ENCODE results near the gene RAX2.

Gene RAX2

DNA sequence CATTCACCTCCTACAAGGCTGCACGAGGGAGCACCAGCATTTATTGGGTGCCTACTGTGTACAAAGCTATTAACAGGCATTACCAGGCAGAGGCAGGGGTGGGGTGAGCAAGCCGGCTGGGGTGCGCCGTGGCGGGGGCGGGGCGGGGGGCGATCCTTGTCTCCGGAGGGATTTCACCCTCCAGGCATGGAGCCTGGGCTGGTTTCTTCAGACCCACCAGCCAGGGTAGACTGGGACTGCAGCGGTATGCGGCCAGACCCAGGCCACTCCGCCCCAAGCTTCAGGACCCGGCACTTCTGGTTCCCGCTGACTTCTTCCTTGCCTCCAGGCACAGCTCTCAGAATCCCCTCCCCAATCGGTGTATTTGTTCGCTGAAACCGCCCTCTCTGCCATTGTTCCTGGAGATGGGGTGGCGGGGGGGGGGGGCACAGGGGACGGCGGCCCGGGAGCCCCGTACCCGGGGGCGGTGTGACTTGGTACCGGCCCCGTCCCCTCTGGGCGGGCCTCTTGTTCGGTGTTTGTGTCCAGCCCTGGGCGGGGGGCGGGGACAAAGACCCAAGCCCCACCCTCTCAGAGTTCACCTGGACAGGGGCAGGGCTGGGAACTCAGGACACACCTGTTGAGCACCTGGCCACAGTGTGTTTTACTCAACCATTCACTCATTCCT lies 49.5 kb downstream of the RAX2 start:
- H3K4me3 ChIP-seq (ENCODE audit: low read depth, low read length): no peak overlapping the region
- TF ChIP-seq, protein P1, sequence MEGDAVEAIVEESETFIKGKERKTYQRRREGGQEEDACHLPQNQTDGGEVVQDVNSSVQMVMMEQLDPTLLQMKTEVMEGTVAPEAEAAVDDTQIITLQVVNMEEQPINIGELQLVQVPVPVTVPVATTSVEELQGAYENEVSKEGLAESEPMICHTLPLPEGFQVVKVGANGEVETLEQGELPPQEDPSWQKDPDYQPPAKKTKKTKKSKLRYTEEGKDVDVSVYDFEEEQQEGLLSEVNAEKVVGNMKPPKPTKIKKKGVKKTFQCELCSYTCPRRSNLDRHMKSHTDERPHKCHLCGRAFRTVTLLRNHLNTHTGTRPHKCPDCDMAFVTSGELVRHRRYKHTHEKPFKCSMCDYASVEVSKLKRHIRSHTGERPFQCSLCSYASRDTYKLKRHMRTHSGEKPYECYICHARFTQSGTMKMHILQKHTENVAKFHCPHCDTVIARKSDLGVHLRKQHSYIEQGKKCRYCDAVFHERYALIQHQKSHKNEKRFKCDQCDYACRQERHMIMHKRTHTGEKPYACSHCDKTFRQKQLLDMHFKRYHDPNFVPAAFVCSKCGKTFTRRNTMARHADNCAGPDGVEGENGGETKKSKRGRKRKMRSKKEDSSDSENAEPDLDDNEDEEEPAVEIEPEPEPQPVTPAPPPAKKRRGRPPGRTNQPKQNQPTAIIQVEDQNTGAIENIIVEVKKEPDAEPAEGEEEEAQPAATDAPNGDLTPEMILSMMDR (IDR thresholded peaks at IDR 0.05; ENCODE audit: low read depth, low read length): no peak
- no peak for DNase-seq
- no peaks in the 10 kb centered on the region for H3K4me1 ChIP-seq
- H3K27me3 ChIP-seq: peaks cover 25% of the 10 kb centered on the region
- H3K36me3 ChIP-seq: no peaks in the 10 kb centered on the region
- H3K9me3 ChIP-seq: no peaks in the 10 kb centered on the region

DNA sequence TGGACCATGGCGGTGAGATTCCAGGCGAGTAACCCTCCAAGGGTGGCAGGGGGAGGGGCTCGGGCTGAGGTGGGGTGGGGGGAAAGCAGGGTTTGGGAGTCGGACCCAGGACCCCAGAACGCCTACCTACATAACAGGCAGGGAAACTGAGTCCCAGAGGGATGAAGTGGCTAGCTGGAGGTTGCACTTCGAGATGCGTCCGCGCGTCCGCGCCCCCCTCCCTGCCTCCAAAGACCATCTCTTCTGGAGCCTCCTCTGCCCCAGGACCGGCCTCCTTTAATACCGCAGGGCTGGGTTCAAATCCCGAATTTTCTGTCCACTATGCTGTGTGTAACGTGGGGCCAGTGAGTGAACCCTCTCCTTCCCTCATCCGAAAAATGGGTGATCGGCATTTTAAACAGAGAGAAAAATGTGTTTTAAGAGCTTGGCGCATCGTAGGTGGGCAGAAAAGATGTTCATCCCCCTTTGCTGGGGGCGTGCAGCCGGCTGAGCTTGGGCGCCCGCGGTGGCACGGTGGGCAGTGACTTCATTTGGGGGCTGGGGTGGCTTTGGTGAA lies 50.1 kb downstream of the RAX2 start:
- TF ChIP-seq, protein P1 (IDR thresholded peaks at IDR 0.05; ENCODE audit: low read depth, low read length): no peak
- Histone ChIP-seq H3K9me3 (no peaks in the 10 kb centered on the region), H3K4me3 (ENCODE audit: low read depth, low read length) (no peak overlapping the region), H3K4me1 (no peaks in the 10 kb centered on the region), H3K27me3 (peaks cover 25% of the 10 kb centered on the region), H3K36me3 (no peaks in the 10 kb centered on the region)
- DNase-seq: no peak

GRCh38 chr19:3721131-3721886 lies 50.7 kb downstream of the RAX2 start:
- H3K4me1 ChIP-seq: no peaks in the 10 kb centered on the region

DNA sequence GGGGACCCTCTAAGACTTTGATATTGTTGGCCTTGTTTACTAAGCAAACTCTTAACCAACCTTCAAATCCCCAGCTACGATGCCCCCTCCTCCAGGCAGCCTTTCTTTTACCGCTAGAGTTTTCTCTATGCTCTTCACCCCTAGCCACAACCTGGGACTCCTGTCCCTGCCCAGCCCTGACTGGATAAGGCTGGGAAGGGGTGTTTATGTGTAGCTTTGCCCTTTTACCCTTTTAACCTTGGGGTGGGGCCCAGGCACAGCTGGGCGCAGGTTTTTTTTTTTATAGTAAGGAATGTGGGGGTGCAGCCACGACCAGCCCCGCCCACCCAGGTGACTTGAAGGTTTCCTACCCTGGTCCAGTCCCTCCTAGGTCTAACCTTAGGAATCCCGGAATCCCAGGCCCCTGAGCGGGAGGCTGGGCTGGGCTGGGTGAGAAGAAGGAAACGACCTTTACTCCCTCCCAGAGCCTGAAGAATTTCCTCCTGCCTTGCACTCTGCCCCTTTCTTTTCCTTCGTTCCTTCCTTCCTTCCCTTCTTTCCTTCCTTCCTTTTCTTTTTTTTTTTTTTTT lies 51.6 kb downstream of the RAX2 start:
- Histone ChIP-seq H3K4me3 (ENCODE audit: low read depth, low read length) (no peak overlapping the region), H3K27me3 (peaks cover 25% of the 10 kb centered on the region), H3K36me3 (no peaks in the 10 kb centered on the region), H3K9me3 (no peaks in the 10 kb centered on the region), H3K4me1 (no peaks in the 10 kb centered on the region)
- TF ChIP-seq, protein P1 (IDR thresholded peaks at IDR 0.05; ENCODE audit: low read depth, low read length): no peak
- DNase-seq: no peak

More at GRCh38 chr19:3721131-3721886, 50.7 kb downstream of the RAX2 start:
- no peak overlapping the region for H3K4me3 ChIP-seq (ENCODE audit: low read depth, low read length)
- DNase-seq: peak; percentile 83
- TF ChIP-seq, protein P1 (IDR thresholded peaks at IDR 0.05; ENCODE audit: low read depth, low read length): no peak
- peaks cover 25% of the 10 kb centered on the region for H3K27me3 ChIP-seq
- H3K36me3 ChIP-seq: no peaks in the 10 kb centered on the region
- no peaks in the 10 kb centered on the region for H3K9me3 ChIP-seq

- no peaks in the 10 kb centered on the region for H3K9me3 ChIP-seq
- DNase-seq: no peak
- TF ChIP-seq, protein P1 (IDR thresholded peaks at IDR 0.05; ENCODE audit: low read depth, low read length): no peak
- peaks cover 22% of the 10 kb centered on the region for H3K27me3 ChIP-seq
- no peaks in the 10 kb centered on the region for H3K4me1 ChIP-seq
- no peaks in the 10 kb centered on the region for H3K36me3 ChIP-seq
- no peak overlapping the region for H3K4me3 ChIP-seq (ENCODE audit: low read depth, low read length)
Observed at GRCh38 chr19:3719868-3720267, 52.2 kb downstream of the RAX2 start.

Measured in BE2C (cell line).